Keratinocyte (primary cell): ENCODE data around the gene OSTN. TPM values are rescaled to one million over a fixed set of nuclear protein-coding genes. Genes with fewer than 3 reads are reported as not detected.

Experiments used
- DNase-seq: peaks from one replicate; pipeline ENCODE4 v3.0.0-alpha.2; 2011; ENCODE audit warnings: low read depth, missing footprints, low spot score
- FAIRE-seq: peaks from 2 replicates; lab custom pipeline; 2011; peaks lifted over from hg19 to GRCh38; lab: Jason Lieb, UNC
- H2AFZ ChIP-seq: 2 replicates; pipeline ENCODE4 v1.6.0; 2012; ENCODE audit warnings: low read length, control low read depth, inconsistent platforms; ENCODE audit not compliant: control insufficient read depth
- H3K27ac ChIP-seq: 2 replicates; pipeline ENCODE4 v1.5.1; 2011; ENCODE audit warnings: low read length; ENCODE audit not compliant: control insufficient read depth, insufficient read depth
- H3K27me3 ChIP-seq: 3 replicates; pipeline ENCODE4 v1.6.0; 2011; ENCODE audit warnings: low read length; ENCODE audit not compliant: control insufficient read depth, insufficient read depth; ENCODE audit errors: extremely low read depth
- H3K36me3 ChIP-seq, 2 experiments: 2 replicates in 1 of 2; 3 replicates in 1 of 2; pipeline ENCODE4 v1.5.1; 2011; ENCODE audit warnings: low read length in 2 of 2, mild to moderate bottlenecking in 1 of 2; ENCODE audit not compliant: control insufficient read depth in 2 of 2, insufficient read depth in 2 of 2; ENCODE audit errors: extremely low read depth in 1 of 2
- H3K4me1 ChIP-seq: 3 replicates; pipeline ENCODE4 v1.5.1; 2011; ENCODE audit warnings: low read length; ENCODE audit not compliant: control insufficient read depth, insufficient read depth; ENCODE audit errors: extremely low read depth
- H3K4me2 ChIP-seq: 3 replicates; pipeline ENCODE4 v1.6.0; 2011; ENCODE audit warnings: low read depth, low read length; ENCODE audit not compliant: control insufficient read depth, insufficient read depth; ENCODE audit errors: extremely low read depth
- H3K4me3 ChIP-seq, 3 experiments: fragments of 200-600 bp in 1 of 3; sonication (generic) in 1 of 3; 2 replicates in 2 of 3; 3 replicates in 1 of 3; pipeline ENCODE4 v1.5.1; 2011 to 2016; ENCODE audit warnings: low read length in 3 of 3, mild to moderate bottlenecking in 3 of 3, control low read depth in 2 of 3, inconsistent platforms in 1 of 3, low read depth in 1 of 3, mixed read lengths in 1 of 3, mixed run types in 1 of 3, moderate library complexity in 1 of 3; ENCODE audit not compliant: control insufficient read depth in 2 of 3, insufficient read depth in 2 of 3; ENCODE audit errors: extremely low read depth in 1 of 3
- H3K79me2 ChIP-seq: 2 replicates; pipeline ENCODE4 v1.6.0; 2012; ENCODE audit warnings: low read length; ENCODE audit not compliant: control insufficient read depth, insufficient read depth
- H3K9ac ChIP-seq: 3 replicates; pipeline ENCODE4 v1.6.0; 2011; ENCODE audit warnings: low read length; ENCODE audit not compliant: control insufficient read depth, insufficient read depth; ENCODE audit errors: extremely low read depth
- H3K9me1 ChIP-seq: 3 replicates; pipeline ENCODE4 v1.6.0; 2011; ENCODE audit warnings: low read length; ENCODE audit not compliant: control insufficient read depth, insufficient read depth; ENCODE audit errors: extremely low read depth
- H3K9me3 ChIP-seq: 2 replicates; pipeline ENCODE4 v1.5.1; 2012; ENCODE audit warnings: low read depth, low read length; ENCODE audit not compliant: control insufficient read depth
- H4K20me1 ChIP-seq: 3 replicates; pipeline ENCODE4 v1.6.0; 2011; ENCODE audit warnings: low read length; ENCODE audit not compliant: control insufficient read depth, insufficient read depth; ENCODE audit errors: extremely low read depth
- CTCF ChIP-seq, 3 experiments: IDR thresholded peaks in 1 of 3; conservative IDR thresholded peaks in 1 of 3; optimal IDR thresholded peaks in 1 of 3; 2 replicates in 2 of 3; 3 replicates in 1 of 3; pipeline versions ENCODE3 to v1.5.1; 2011; ENCODE audit warnings: low read length in 3 of 3, mild to moderate bottlenecking in 3 of 3, moderate library complexity in 2 of 3, control low read depth in 1 of 3, inconsistent platforms in 1 of 3; ENCODE audit not compliant: insufficient read depth in 2 of 3; ENCODE audit errors: extremely low read depth in 1 of 3
- EZH2 ChIP-seq: IDR thresholded peaks from one replicate; pipeline ENCODE4 v1.6.1; 2012; ENCODE audit warnings: inconsistent platforms, mild to moderate bottlenecking, low read length, moderate library complexity
- dilution Hi-C: fragments of 300-500 bp; cut with MboI; formaldehyde crosslinking; loops from one replicate; pipeline ENCODE4 v1.7.0; 2020; ENCODE audit warnings: low sequenced_read_pairs; ENCODE audit not compliant: extremely low pct_ligation_motif_present
- polyA plus RNA-seq, 5 experiments: library from polyadenylated mRNA; depleted of rRNA in 3 of 5; stranded (reverse) in 3 of 5; stranded (forward) in 1 of 5; unstranded in 1 of 5; fragments of >200 nt; gene quantifications; 1 replicate in 1 of 5; 2 replicates in 3 of 5; 3 replicates in 1 of 5; pipeline versions ENCODE4 v1.2.1 to v1.2.3, GENCODE V29; 2011 to 2012; ENCODE audit warnings: missing spikeins in 2 of 5, low read depth in 1 of 5, low replicate concordance in 1 of 5

Gene OSTN
- polyA plus RNA-seq, 1 donor (not counting 4 experiments of a cell fraction or from before 2014, with no cell fraction given) = not detected

GRCh38 chr3:191307341-191307740 lies 108.3 kb downstream of the OSTN start:
- H3K27ac ChIP-seq = no peak overlapping the region
- no peaks in the 10 kb centered on the region for H3K79me2 ChIP-seq
- H2AFZ ChIP-seq = no peak overlapping the region
- no peaks in the 10 kb centered on the region for H3K4me1 ChIP-seq
- no peak overlapping the region for H3K4me3 ChIP-seq
- no peaks in the 10 kb centered on the region for H4K20me1 ChIP-seq
- TF ChIP-seq CTCF (optimal IDR thresholded peaks at IDR 0.05 in 1 of 3, IDR thresholded peaks at IDR 0.05 in 1 of 3, conservative IDR thresholded peaks at IDR 0.05 in 1 of 3; ENCODE audit: extremely low read depth in 1 of 3, insufficient read depth in 2 of 3, low read length in 3 of 3) (no peak), EZH2 (no peak)
- no peak for DNase-seq
- no peaks in the 10 kb centered on the region for H3K9me1 ChIP-seq
- dilution Hi-C loops = no loop called here
- no peak overlapping the region for H3K4me2 ChIP-seq
- H3K9ac ChIP-seq = no peak overlapping the region
- no peaks in the 10 kb centered on the region for H3K36me3 ChIP-seq
- no peak for FAIRE-seq
- no peaks in the 10 kb centered on the region for H3K27me3 ChIP-seq
- H3K9me3 ChIP-seq = no peaks in the 10 kb centered on the region

- Histone ChIP-seq H3K9ac (no peak overlapping the region), H3K79me2 (no peaks in the 10 kb centered on the region), H3K9me3 (no peaks in the 10 kb centered on the region), H3K4me3 (no peak overlapping the region), H4K20me1 (no peaks in the 10 kb centered on the region), H3K9me1 (no peaks in the 10 kb centered on the region), H3K36me3 (no peaks in the 10 kb centered on the region), H3K4me1 (no peaks in the 10 kb centered on the region), H3K27me3 (no peaks in the 10 kb centered on the region), H3K27ac (no peak overlapping the region), H3K4me2 (no peak overlapping the region), H2AFZ (no peak overlapping the region)
- DNase-seq (no peak), FAIRE-seq (no peak)
- TF ChIP-seq EZH2 (no peak), CTCF (optimal IDR thresholded peaks at IDR 0.05 in 1 of 3, IDR thresholded peaks at IDR 0.05 in 1 of 3, conservative IDR thresholded peaks at IDR 0.05 in 1 of 3; ENCODE audit: extremely low read depth in 1 of 3, insufficient read depth in 2 of 3, low read length in 3 of 3) (no peak)
- dilution Hi-C loops = no loop called here
Measured at GRCh38 chr3:191313296-191313695, 114.3 kb downstream of the OSTN start.
